DND-41 (cell line): ENCODE data around the gene BRSK2.

Source experiments
- EZH2 ChIP-seq: IDR thresholded peaks from 3 replicates; pipeline ENCODE4 v1.6.1; 2012; ENCODE audit warnings: borderline replicate concordance, low read depth, mild to moderate bottlenecking, moderate library complexity, low read length, inconsistent platforms; ENCODE audit not compliant: severe bottlenecking
- TF ChIP-seq, protein P1 (sequence below): IDR thresholded peaks from 2 replicates; pipeline ENCODE4 v1.5.1; 2012; ENCODE audit warnings: borderline replicate concordance, low read length, moderate library complexity, mild to moderate bottlenecking; ENCODE audit not compliant: poor library complexity, severe bottlenecking; ENCODE audit errors: extremely low read depth

DNA sequence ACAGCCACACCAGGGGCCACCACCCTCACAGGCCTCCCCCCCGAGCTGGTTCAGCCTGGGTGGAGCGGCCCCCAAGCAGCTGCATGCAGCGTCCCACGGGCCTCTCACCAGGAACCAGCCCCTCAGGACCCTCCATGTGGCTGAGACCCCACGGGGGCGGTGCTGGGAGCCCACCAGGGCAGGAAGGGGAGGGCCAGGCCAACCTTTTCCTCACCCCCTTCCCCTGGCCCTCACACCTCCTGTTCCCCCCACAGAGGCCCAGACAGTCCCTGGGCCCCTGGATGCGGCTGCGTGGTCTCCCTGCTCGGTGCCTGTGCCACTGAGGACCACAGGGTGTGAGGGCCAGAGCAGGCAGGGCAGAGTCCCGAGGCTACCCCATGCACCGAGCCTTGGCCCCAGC lies 50.3 kb downstream of the BRSK2 start:
- TF ChIP-seq, protein P1, sequence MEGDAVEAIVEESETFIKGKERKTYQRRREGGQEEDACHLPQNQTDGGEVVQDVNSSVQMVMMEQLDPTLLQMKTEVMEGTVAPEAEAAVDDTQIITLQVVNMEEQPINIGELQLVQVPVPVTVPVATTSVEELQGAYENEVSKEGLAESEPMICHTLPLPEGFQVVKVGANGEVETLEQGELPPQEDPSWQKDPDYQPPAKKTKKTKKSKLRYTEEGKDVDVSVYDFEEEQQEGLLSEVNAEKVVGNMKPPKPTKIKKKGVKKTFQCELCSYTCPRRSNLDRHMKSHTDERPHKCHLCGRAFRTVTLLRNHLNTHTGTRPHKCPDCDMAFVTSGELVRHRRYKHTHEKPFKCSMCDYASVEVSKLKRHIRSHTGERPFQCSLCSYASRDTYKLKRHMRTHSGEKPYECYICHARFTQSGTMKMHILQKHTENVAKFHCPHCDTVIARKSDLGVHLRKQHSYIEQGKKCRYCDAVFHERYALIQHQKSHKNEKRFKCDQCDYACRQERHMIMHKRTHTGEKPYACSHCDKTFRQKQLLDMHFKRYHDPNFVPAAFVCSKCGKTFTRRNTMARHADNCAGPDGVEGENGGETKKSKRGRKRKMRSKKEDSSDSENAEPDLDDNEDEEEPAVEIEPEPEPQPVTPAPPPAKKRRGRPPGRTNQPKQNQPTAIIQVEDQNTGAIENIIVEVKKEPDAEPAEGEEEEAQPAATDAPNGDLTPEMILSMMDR, result no peak
- no peak for TF ChIP-seq EZH2
